Glutamatergic neuron (in vitro differentiated cells): Measurements from ENCODE around the gene AKAIN1. TPM values are rescaled to one million over a fixed set of nuclear protein-coding genes. Genes with fewer than 3 reads are reported as not detected.

ENCODE experiments used
- DNase-seq: peaks from one replicate; pipeline ENCODE4 v3.0.0; 2022
- H3K27ac Mint-ChIP-seq: one replicate; pipeline ENCODE4 v1.8.0; 2020; ENCODE audit warnings: mild to moderate bottlenecking, mixed read lengths, inconsistent platforms; ENCODE audit not compliant: unreplicated experiment
- H3K27me3 Mint-ChIP-seq: one replicate; pipeline ENCODE4 v1.8.0; 2020; ENCODE audit warnings: mild to moderate bottlenecking, moderate library complexity, mixed read lengths, inconsistent platforms; ENCODE audit not compliant: unreplicated experiment
- H3K36me3 Mint-ChIP-seq: one replicate; pipeline ENCODE4 v1.8.0; 2020; ENCODE audit warnings: mild to moderate bottlenecking, mixed read lengths, inconsistent platforms; ENCODE audit not compliant: unreplicated experiment
- H3K4me1 Mint-ChIP-seq: one replicate; pipeline ENCODE4 v1.8.0; 2020; ENCODE audit warnings: mild to moderate bottlenecking, low read depth, mixed read lengths, inconsistent platforms; ENCODE audit not compliant: unreplicated experiment
- H3K4me3 Mint-ChIP-seq: one replicate; pipeline ENCODE4 v1.8.0; 2020; ENCODE audit warnings: mild to moderate bottlenecking, mixed read lengths, inconsistent platforms; ENCODE audit not compliant: unreplicated experiment
- H3K9me3 Mint-ChIP-seq: one replicate; pipeline ENCODE4 v1.8.0; 2020; ENCODE audit warnings: mild to moderate bottlenecking, moderate library complexity, mixed read lengths, inconsistent platforms; ENCODE audit not compliant: unreplicated experiment
- CTCF ChIP-seq: fragments of 200-600 bp; sonication (generic); IDR thresholded peaks from one replicate; pipeline ENCODE4 v1.5.0; 2021; ENCODE audit not compliant: partially characterized antibody, unreplicated experiment
- total RNA-seq: library from RNA; stranded (reverse); fragmentation: NEBNext Ultra II Directional; extraction: Animal tissue kit (Norgen Biotek cat#: 25700); gene quantifications from one replicate; pipeline ENCODE4 v1.2.1, GENCODE V29; 2021; ENCODE audit not compliant: unreplicated experiment

AKAIN1 gene
- total RNA-seq, 1 donor from 2014 or later = 14.1 TPM

DNA sequence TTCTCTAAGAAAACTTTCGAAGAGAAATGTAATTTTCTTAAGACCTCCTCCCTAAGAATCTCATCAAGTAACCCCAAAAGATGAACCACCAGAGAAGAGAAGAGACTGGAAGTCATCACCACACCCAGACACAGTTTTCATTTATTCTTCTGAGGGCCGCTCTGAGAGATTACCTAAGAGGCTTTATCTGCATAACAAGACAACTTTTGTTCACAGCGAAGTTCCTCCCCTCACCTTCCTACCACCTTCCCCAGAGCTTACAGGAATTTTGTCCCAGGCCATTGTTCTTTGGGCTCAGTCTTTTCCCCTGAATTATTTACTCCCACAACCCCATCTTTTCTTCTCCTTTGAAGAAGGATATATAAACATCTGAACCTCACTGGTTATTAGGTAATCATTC lies 92.8 kb downstream of the AKAIN1 start:
- Mint-ChIP-seq H3K9me3 (no peaks in the 10 kb centered on the region), H3K4me3 (no peak overlapping the region), H3K27me3 (peaks cover 7% of the 10 kb centered on the region), H3K4me1 (no peaks in the 10 kb centered on the region), H3K36me3 (no peaks in the 10 kb centered on the region), H3K27ac (no peak overlapping the region)
- no peak for DNase-seq
- TF ChIP-seq CTCF = no peak

GRCh38 chr18:5103693-5104092 lies 93.4 kb downstream of the AKAIN1 start:
- Mint-ChIP-seq H3K27ac (no peak overlapping the region), H3K27me3 (peaks cover 7% of the 10 kb centered on the region), H3K4me3 (no peak overlapping the region), H3K36me3 (no peaks in the 10 kb centered on the region), H3K4me1 (no peaks in the 10 kb centered on the region), H3K9me3 (no peaks in the 10 kb centered on the region)
- DNase-seq = no peak
- no peak for TF ChIP-seq CTCF

- Mint-ChIP-seq H3K27me3 (peaks cover 7% of the 10 kb centered on the region), H3K4me3 (no peak overlapping the region), H3K4me1 (no peaks in the 10 kb centered on the region), H3K9me3 (no peaks in the 10 kb centered on the region), H3K27ac (no peak overlapping the region), H3K36me3 (no peaks in the 10 kb centered on the region)
- no peak for TF ChIP-seq CTCF
- no peak for DNase-seq
Observed at GRCh38 chr18:5103286-5103685, 93.8 kb downstream of the AKAIN1 start.

DNA sequence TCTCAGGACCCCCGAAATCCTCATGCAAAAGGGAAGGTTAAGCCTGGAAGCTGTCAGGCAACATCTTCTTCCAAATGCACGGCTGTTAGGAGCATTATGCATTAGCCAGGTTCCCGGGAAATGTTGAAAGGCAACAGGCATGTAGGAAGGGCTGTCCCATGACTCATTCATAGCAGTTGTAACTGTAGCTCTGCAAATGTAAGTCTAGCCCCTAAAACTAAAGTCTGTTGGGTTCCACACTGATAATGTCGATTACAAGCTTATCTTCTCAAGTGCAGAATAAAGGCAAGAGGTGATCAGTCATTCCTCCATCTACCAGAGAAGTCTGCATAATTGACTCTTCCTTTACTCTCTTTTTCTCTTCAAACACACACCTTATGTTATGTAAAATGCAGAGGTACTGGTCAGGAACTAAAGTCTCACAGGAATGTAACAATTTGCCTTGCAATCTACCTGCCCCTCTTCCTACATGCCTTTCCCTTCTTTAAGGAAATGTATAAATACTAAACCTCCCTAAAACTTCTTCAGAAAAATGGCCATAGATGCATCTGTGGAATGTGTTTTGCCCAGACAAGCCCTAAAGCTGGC lies 99.8 kb downstream of the AKAIN1 start:
- no peak overlapping the region for H3K27ac Mint-ChIP-seq
- no peak for DNase-seq
- H3K4me1 Mint-ChIP-seq = no peaks in the 10 kb centered on the region
- H3K9me3 Mint-ChIP-seq = no peaks in the 10 kb centered on the region
- H3K27me3 Mint-ChIP-seq = peaks cover 5% of the 10 kb centered on the region
- no peaks in the 10 kb centered on the region for H3K36me3 Mint-ChIP-seq
- no peak overlapping the region for H3K4me3 Mint-ChIP-seq
- no peak for TF ChIP-seq CTCF

- no peaks in the 10 kb centered on the region for H3K36me3 Mint-ChIP-seq
- H3K27me3 Mint-ChIP-seq = no peaks in the 10 kb centered on the region
- H3K9me3 Mint-ChIP-seq = no peaks in the 10 kb centered on the region
- H3K4me1 Mint-ChIP-seq = no peaks in the 10 kb centered on the region
- no peak for DNase-seq
- TF ChIP-seq CTCF = no peak
- H3K27ac Mint-ChIP-seq = no peak overlapping the region
- H3K4me3 Mint-ChIP-seq = no peak overlapping the region
Observed at GRCh38 chr18:5095239-5095638, 101.8 kb downstream of the AKAIN1 start.
